NK-92 treated with Interleukin-12 subunit alpha and Interleukin-12 subunit beta, amount 100 ng/mL, for 24 hours (cell line): ENCODE data around the gene LZTS3.
"Not testable (repeated sequence)": the region's sequence is repeated elsewhere in the genome, so short reads cannot be mapped to it uniquely, and the experiment has no call there.

ENCODE experiments used
- DNase-seq: peaks from one replicate; lab custom pipeline; 2025; lab: John Stamatoyannopoulos, UW

Gene LZTS3

DNA sequence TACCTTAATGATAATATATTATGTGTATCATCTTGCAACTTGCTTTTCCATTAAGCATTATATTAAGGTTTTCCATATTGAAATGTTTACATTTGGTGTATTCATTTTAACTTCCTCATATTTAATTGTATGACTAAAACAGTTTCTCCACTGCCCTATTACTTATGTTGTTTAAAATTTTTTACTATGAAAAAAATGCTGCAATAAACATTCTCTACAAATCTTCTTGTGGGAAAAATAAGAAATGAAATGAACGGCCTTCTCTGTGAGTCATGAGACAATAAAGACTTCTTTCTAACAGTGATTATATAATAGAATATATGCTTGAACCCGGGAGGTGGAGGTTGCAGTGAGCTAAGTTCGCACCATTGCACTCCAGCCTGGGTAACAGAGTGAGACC lies 39.2 kb downstream of the LZTS3 start:
- DNase-seq, result no peak

GRCh38 chr20:3133155-3133554 lies 40.2 kb downstream of the LZTS3 start:
- DNase-seq, result no peak

GRCh38 chr20:3130051-3130600 lies 43.2 kb downstream of the LZTS3 start:
- no peak for DNase-seq

DNA sequence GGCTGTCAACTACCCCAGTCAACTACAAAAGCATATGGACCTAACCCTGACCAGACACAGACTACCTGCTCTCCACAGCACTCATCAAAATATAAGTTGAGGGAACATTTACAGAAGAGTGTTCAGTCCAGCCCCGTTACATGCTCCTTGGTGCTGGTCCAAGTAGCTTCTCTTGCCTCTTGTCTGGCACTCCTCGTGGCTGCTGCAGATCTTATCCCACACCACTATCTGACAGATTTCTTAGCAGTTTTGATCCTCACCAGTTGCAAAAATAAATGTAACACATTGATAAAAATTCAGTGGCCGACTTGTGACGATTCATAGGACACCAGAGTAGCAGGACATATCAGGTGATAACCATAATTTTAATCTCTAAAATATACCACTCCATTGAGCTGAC lies 44.3 kb downstream of the LZTS3 start:
- DNase-seq, result no peak

DNA sequence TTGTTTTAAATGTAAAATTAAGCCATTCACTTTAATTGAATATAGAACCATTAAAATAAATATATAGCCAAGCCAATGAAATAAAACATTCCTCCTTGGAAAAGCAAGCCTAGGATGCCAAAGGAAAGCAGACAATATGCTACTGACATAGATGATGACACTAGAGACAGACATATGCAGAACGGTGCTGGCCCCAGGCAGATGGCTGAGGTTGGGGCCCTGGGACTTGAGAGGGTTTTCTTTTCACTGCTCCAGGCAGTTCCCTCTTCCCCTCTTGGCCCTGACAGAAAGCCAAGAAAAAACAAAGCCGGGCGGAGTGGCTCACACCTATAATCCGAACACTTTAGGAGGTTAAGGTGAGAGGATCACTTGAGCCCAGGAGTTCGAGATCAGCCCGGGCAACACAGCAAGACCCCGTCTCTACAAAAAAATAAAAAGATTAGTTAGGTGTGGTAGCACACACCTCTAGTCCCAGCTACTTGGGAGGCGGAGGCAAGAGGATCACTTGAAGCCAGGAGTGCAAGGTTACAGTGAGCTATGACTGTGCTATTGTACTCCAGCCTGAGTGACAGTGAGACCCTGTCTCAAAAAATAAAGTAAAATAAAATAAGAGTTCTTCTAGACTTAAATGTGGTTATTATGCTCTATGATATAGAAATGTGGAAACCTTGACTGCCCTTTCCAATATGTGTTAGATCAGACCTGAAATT lies 44.9 kb downstream of the LZTS3 start:
- no peak for DNase-seq

DNA sequence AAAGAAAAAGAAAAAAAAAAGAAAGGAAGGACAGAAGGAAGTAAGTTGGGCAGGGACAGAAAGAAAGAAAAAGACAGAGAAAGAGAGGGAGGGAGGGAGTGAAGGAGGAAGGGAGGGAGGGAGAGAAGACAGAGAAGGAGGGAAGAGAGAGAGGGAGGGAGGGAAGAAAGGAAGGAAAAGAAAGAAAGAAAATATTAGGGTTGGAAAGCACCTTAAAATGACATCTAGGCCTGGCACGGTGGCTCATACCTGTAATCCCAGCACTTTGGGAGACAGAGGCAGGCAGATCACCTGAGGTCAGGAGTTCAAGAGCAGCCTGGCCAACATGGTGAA lies 46.9 kb downstream of the LZTS3 start:
- DNase-seq, result no peak

DNA sequence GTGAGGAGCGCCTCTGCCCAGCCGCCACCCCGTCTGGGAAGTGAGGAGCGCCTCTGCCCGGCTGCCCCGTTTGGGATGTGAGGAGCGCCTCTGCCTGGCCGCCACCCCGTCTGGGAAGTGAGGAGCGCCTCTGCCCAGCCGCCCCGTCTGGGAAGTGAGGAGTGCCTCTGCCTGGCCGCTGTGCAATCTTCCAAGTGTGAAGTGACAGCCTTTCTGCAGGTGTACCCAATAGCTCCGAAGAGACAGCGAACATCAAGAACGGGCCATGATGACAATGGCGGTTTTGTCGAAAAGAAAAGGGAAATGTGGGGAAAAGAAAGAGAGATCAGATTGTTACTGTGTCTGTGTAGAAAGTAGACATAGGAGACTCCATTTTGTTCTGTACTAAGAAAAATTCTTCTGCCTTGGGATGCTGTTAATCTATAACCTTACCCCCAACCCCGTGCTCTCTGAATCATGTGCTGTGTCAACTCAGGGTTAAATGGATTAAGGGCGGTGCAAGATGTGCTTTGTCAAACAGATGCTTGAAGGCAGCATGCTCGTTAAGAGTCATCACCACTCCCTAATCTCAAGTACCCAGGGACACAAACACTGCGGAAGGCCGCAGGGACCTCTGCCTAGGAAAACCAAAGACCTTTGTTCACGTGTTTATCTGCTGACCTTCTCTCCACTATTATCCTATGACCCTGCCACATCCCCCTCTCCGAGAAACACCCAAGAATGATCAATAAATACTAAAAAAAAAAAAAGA lies 47.4 kb downstream of the LZTS3 start:
- not testable (repeated sequence) for DNase-seq

DNA sequence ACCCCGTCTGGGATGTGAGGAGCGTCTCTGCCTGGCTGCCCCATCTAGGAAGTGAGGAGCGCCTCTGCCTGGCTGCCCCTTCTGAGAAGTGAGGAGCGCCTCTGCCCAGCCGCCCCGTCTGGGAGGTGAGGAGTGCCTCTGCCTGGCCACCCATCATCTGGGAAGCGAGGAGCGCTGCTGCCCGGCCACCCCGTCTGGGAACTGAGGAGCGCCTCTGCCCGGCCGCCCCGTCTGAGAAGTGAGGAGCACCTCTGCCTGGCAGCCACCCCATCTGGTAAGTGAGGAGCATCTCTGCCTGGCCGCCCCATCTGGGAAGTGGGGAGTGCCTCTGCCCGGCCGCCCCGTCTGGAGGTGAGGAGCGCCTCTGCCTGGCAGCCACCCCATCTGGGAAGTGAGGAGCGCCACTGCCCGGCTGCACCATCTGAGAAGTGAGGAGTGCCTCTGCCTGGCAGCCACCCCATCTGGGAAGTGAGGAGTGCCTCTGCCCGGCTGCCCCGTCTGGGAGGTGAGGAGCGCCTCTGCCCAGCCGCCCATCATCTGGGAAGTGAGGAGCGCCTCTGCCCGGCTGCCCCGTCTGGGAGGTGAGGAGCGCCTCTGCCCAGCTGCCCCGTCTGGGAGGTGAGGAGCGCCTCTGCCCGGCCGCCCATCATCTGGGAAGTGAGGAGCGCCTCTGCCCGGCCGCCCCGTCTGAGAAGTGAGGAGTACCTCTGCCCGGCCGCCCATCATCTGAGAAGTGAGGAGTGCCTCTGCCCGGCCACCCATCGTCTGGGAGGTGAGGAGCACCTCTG lies 48.4 kb downstream of the LZTS3 start:
- not testable (repeated sequence) for DNase-seq

GRCh38 chr20:3124163-3124562 lies 49.2 kb downstream of the LZTS3 start:
- DNase-seq, result not testable (repeated sequence)

- no peak for DNase-seq
Measured at GRCh38 chr20:3123542-3123941, 49.8 kb downstream of the LZTS3 start.

- DNase-seq, result no peak
Measured at GRCh38 chr20:3121955-3122610, 51.3 kb downstream of the LZTS3 start.

- no peak for DNase-seq
Measured at GRCh38 chr20:3121271-3121911, 52.0 kb downstream of the LZTS3 start.

DNA sequence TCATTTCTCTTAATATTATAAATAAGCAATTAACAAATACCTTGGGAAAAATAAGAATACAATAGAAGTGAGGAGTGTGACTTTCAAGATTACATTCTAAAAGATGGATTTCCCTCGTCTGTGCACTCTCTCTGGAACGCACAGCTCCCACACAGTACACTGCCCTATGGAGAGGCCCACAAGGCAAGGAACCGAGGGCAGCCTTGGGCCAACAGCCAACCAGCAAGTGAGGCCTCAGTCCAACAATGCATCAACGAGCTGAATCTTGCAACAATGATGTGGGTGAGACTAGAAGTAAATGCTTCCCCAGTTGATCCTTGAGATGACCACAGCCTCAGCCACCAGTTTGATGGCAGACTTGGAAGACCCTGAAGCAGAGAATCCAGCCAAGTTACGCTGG lies 54.3 kb downstream of the LZTS3 start:
- DNase-seq, result no peak

DNA sequence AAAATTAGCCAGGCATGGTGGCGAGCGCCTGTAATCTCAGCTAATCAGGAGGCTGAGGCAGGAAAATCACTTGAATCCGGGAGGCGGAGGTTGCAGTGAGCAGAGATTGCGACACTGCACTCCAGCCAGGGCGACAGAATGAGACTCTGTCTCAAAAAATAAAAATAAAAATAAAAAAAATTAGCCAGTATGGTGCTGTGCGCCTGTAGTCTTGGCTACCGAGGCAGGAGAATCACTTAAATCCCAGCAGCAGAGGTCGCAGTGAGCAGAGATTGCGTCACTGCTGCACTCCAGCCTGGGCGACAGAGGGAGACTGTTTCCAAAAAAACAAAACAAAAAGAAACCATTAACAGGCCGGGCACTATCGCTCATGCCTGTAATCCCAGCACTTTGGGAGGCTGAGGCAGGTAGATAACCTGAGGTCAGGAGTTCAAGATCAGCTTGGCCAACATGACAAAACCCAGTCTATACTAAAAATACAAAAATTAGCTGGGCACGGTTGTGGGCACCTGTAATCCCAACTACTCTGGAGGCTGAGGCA lies 55.4 kb downstream of the LZTS3 start:
- not testable (repeated sequence) for DNase-seq

DNA sequence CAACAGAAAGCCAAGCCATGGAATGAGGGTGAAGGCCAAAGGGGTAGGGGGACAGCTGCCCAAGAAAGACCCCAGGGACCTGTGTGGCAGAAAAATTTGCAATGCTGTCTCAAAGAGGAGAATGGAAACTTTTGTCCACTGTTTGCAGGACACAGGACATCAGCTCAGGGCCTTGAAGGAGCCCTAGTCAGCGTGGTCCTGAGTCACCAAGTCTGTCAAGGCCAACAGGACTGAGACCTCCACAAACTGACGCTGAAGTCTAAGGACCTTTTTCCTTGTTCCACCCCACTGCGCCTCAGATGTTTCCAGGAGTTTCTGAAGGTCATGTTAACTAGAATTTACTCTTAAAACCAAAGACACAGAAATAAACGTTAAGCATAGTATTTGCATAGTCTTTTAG lies 57.0 kb downstream of the LZTS3 start:
- no peak for DNase-seq

GRCh38 chr20:3115190-3116107 lies 57.9 kb downstream of the LZTS3 start:
- no peak for DNase-seq
